GM12874 (cell line): Measurements from ENCODE around the gene ST6GAL2.

Experiments used
- TF ChIP-seq, protein P1 (sequence below): IDR thresholded peaks from 2 replicates; pipeline ENCODE4 v1.5.1; 2011; ENCODE audit warnings: low read depth, mild to moderate bottlenecking, control low read depth, low read length, moderate library complexity; ENCODE audit not compliant: insufficient read depth

ST6GAL2 gene

DNA sequence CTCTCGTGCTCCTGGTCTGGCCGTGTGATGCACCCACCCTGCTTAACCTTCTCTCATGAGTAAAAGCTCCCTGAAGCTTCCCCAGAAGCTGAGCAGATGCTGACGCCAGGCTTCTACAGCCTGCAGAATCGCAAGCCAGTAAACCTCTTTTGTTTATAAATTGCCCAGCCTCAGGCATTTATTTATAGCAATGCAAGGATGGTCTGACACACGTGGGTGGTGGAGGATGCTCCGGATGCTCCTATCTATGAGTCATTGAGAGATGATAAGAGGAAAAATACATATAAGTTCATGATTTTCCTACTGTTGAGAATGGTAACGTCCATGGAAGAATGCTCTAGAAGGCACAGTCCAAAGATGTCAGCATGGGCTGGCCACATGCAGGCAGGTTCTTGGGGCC lies 8.6 kb upstream of the ST6GAL2 start:
- TF ChIP-seq, protein P1, sequence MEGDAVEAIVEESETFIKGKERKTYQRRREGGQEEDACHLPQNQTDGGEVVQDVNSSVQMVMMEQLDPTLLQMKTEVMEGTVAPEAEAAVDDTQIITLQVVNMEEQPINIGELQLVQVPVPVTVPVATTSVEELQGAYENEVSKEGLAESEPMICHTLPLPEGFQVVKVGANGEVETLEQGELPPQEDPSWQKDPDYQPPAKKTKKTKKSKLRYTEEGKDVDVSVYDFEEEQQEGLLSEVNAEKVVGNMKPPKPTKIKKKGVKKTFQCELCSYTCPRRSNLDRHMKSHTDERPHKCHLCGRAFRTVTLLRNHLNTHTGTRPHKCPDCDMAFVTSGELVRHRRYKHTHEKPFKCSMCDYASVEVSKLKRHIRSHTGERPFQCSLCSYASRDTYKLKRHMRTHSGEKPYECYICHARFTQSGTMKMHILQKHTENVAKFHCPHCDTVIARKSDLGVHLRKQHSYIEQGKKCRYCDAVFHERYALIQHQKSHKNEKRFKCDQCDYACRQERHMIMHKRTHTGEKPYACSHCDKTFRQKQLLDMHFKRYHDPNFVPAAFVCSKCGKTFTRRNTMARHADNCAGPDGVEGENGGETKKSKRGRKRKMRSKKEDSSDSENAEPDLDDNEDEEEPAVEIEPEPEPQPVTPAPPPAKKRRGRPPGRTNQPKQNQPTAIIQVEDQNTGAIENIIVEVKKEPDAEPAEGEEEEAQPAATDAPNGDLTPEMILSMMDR: no peak

DNA sequence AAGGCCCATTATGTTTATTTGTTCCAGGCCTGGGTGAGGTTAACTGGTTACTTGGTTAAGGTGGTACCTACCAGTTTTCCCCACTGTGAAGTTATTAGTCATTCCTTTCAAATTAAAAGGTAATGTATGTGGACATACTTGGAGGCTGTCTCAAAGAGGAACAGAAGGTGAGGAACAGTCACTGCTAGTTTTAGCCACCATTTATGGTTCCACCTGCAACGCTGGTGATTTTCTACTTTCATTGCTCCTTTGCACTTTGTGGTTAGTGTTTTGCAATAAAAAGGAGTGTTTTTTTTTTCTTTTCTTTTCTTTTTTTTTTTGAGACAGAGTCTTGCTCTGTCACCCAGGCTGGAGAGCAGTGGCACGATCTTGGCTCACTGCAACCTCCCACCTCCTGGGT lies 6.1 kb upstream of the ST6GAL2 start:
- TF ChIP-seq, protein P1: no peak

DNA sequence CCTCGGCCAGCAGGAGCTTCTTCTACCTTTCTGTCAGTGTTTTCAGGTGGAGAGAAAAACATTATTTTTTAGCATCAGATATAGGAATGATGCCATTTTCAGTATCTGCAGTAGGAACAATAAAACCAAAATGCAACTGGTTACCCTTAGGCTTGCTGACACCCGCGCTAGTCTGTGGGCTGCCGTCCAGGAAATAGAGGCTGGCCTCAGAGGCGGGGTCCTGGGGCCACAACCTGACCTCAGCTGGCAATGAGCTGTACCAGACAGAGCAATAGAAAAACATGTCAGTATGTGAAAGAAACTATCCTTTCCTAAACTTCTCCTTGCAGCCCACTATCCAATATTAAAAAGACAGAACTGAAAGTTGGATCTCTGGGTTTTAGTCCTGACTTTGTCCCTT lies 4.6 kb upstream of the ST6GAL2 start:
- TF ChIP-seq, protein P1: no peak

DNA sequence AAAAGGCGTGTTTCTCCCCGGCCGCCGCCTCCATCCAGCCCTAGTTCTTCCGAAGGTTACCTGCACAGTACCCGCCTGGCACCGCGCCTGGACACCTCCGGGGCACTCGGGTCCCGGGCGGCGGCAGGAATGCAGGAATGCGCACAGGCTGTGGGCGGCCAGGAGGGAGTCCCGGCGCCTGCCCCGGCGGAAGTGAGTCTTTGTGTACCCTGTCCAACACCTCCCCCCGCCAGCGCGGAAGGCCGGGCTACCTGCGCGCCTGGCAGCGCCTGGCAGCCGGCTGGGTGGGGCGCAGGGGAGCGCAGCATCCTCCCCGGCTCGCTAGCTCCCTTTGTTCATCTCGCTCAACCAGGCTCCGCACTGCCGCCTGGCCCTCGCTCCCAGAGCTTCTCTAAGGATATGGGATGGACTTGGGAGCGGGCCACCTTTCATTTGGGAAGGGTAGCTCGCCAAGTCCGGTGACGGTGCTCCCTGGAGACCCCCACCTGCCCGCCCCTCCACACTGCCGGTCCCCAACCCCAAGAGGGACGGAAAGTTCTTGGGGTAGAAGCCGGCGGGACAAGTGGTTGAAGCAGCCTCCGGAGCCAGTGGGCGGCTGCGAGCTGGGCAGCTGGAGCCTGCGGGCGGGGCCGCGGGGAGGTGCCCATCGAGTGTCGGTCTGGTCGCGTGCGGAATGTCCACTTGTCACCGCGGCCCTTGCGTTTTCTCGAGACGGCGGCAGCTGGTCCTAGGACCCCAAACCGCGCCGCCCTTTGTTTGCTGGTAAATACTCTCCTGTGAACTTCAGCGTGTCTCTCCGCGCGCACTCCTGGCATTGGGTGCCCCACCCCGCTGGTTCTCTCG lies 1.2 kb upstream of the ST6GAL2 start:
- TF ChIP-seq, protein P1: no peak

DNA sequence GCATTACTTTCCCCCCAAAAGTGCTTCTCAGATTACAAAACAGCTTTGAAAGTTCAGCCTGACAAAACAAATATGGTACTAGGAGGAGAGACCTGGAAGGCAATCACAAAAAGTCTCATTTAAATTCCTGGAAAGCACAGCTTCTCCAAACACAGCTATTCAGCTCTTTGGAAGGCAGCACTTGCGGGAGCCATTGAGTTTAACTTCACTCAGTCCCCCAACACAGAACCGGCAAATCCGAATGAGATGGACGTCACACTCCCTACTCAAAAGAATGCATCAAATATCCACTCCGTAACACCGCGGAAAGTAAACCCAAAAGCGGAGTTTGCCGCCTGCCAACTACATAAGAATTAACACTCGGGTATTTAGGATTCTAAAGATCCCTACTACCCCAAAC lies 638 bp downstream of the ST6GAL2 start:
- TF ChIP-seq, protein P1: no peak

DNA sequence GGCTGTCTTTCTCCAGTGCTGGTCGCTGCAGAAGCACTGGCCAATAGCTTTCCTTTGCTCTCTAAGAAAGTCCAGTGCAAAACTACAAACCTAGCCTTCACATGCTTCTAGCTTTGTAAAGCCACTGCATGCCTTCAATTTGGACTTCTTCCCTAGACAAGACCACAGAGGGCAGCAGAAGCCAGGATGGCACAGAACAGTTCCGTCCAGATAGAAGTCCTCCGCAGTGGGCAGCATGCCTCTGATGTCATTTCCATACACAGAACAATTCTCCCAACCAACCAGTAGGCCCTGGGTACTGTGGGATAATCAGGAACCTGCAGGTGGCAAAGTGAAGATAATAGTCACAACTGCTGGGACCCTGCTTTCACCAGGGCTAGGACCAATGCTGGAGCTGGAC lies 3.3 kb downstream of the ST6GAL2 start:
- TF ChIP-seq, protein P1: no peak

DNA sequence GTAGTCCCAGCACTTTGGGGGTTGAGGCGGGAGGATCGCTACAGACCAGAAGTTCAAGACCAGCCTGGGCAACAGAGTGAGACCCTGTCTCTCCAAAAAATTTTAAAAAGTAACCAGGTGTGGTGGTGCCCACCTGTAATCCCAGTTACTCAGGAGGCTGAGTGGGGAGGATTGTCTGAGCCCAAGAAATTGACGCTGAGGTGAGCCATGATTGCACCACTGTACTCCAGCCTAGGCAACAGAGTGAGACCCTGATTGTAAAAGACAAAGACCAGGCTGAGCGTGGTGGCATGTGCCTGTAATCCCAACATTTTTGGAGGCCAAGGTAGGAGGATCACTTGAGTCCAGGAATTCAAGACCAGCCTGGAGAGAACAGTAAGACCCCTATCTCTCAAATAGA lies 7.8 kb downstream of the ST6GAL2 start:
- TF ChIP-seq, protein P1: no peak

DNA sequence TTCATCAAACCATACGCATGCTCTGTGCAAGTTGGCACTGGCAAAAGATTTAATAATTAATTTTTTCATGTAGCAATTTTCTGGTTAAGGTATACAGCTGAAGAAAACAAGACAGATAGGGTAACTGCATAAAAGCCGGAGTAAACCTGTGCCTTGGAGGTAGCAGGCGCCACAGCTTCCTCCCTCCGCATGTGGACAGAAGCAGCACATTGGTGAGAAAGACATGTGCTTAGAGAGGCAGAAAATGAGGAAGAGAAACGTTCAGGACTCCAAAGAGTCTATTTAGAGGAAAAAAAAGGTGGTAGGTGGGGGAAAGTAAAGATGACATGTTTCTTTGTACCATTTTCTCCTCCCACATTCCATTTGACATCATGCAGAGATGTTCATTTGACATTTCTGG lies 9.3 kb downstream of the ST6GAL2 start:
- TF ChIP-seq, protein P1: no peak
